CD4-positive, alpha-beta T cell treated with Interleukin-17A for 4 hours (primary cell): ENCODE data around the gene KRT4.
"Not testable (repeated sequence)": the region's sequence is repeated elsewhere in the genome, so short reads cannot be mapped to it uniquely, and the experiment has no call there.

Experiments used
- DNase-seq: peaks from one replicate; pipeline ENCODE4 v3.0.0-alpha.2; 2020; ENCODE audit warnings: mixed read lengths

KRT4 gene

GRCh38 chr12:52771505-52771904 lies 42.4 kb downstream of the KRT4 start:
- no peak for DNase-seq

GRCh38 chr12:52771088-52771487 lies 42.8 kb downstream of the KRT4 start:
- no peak for DNase-seq

DNA sequence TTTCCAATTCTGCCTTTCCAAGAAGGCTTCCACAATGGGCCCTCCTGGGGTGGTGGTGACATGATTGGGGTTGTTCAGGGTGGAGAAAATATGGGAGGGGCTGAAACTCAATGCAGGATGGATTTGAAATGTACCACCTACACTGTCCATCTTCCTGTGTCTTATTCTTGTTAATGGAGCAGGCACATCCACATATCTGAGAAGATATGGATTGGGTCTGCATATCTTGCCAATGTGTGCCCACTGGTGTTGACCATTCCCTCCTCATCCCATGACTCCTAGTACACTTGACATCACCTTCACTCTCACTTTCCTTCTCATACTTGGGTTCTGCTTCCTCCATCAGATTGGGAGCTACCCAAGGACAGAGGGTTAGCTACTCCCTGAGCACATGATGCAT lies 44.0 kb downstream of the KRT4 start:
- no peak for DNase-seq

DNA sequence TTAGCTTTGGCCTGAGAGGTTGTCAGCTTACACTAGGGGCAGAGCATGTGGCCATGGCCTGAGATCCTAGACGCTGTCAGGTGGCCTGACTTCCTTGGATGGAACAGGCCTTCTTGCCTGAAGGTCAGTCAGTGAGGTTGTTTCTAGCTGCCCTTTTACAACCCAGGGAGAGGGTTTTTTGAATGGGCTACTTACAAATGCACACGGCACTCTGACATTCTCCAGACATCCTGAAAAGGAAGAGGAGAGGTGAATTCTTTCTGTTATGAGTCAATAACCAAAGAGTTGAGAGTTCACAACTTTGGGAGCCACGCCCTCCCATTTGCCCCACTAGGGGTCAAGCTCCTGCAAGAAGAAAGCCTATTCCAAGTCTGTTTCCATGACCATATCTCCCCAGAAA lies 44.6 kb downstream of the KRT4 start:
- DNase-seq = no peak

- no peak for DNase-seq
These were observed 45.3 kb downstream of the KRT4 start for GRCh38 chr12:52768479-52769200.

DNA sequence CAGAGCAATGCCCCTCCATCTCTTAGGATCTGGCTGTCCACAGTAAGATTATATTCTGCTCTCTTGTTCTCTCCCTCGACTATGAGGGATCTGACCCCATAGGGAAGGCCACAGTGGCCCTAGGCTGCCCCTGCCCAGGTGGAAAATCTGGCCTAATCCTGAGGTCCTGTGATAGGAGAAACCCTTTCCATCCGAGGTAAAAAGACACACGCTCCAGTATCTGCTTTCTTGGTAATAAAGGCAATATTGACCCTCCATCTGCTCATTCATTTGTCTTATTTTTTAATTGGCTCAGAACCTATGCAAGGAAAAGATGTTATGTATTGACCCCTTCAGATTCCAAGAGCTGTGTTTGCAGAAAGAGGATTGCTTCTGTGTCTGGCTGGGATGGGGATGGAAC lies 46.5 kb downstream of the KRT4 start:
- DNase-seq = no peak

GRCh38 chr12:52767020-52767379 lies 46.9 kb downstream of the KRT4 start:
- no peak for DNase-seq

GRCh38 chr12:52766351-52767019 lies 47.4 kb downstream of the KRT4 start:
- DNase-seq = no peak

DNA sequence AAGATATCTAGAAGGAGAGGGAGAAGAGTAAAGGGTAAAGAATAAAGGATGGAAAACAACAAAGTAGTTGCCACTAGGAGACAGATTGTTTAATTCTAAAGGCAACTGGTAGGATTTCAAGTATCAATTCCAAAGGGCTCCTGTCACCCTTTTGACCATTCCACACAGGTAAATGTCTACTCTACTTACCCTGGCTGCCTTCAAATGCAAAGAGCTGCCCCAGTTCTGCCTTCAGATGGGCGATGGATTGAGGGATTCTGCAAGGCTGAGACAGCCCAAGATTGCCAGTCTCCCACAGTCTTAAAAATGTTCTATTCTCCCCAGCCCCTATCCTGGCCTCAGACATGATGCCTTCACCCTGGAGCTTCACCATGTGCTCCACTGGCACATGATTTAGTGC lies 48.2 kb downstream of the KRT4 start:
- no peak for DNase-seq

DNA sequence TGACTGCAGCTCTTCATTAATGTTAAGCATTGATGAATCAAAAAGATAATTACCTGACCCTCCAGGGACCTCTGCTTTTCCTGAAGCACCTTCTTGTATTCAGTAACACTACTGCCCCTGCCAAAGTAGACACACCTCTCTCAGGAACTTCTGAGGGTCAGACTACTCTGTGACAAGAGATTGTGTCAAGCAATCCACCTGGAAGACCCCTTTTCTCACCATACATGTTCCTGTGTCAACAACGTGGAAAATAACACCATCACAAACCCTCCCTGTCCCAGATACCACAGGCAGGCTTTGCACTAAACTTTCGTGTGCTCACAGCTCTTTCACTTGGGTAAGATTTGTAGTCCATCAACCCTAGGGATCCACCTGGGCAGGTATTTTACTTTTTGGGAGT lies 49.9 kb downstream of the KRT4 start:
- no peak for DNase-seq

DNA sequence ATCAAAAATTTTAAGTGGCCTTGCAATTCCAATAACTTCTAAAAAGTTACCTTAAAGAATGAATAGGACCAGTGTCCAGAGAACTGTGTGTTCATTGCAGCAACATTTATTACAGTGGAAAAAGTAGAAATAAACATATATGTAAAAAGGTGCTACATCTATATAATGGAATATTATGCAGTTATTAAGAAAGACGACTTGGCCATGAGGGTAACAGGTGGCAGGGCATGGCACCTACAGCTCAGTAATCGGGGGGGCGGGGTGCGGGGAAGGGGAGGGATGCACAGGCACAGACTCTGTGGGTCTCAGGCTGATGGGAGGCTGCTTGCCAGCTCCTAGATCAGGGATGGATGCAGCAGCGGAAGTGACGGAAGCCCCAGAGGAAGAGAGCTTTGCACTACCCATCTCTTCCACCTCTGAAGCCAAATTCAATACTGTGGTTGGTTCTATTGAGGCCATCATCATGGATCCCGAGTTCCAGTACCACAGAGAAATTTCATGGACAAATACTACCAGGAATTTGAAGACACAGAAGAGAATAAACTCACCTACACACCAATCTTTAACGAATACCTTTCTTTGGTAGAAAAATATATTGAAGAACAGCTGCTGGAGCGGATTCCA lies 50.8 kb downstream of the KRT4 start:
- no peak for DNase-seq

DNA sequence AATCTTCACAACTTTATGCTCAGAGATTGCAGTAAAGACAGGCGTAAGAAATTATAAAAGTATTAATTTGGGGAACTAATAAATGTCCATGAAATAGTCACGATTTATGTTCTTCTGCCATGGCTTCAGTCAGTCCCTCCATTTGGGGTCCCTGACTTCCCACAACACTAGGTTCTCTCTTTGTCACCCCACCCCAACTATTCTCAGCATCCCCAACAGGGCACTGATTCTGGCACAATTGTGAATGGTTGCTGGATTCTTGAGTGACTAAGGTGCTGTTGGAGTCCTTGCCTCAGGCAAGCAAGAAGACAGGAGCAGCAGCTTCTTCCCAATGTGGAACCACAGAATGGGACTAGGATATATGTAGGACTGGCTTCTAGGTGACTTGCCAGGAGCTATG lies 52.1 kb downstream of the KRT4 start:
- no peak for DNase-seq

- not testable (repeated sequence) for DNase-seq
These were observed 52.7 kb downstream of the KRT4 start for GRCh38 chr12:52761218-52761617.

DNA sequence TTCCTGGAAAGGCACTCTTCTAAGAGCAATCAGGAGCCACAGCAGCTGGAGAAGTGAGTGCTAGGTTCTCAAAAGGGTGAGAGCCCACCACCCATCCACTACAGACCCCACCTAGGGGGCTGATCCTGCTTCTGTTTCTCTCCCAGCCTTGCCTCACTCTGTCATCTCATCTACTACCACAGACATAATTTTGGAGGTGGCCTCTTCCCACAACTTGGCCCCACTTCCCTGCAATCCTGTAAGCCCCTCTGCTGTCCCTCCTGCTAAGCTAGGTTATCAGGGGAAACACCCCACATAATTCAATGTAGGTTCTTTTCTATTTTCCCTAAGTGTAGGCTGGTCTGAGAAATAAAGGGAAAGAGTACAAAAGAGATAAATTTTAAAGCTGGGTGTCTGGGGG lies 53.3 kb downstream of the KRT4 start:
- no peak for DNase-seq

DNA sequence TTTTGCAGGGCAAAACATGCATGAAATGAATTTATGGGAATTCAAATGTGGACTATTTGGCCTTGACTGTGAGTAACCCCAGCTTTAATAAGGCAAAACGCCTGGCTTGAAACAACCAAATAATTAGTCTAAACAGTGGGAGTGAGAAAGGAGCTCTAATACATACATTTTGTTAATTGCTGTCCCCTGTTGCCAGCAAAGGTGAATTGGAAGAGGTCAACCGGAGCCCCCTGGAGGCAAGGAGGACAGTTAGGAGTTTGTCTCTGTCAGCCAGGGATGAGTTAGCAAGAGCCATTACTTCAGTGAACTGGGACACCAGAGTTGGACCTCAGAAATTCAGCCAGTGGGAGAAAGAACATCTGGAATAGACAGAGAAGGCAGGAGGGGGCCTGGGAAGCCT lies 54.2 kb downstream of the KRT4 start:
- DNase-seq = no peak

DNA sequence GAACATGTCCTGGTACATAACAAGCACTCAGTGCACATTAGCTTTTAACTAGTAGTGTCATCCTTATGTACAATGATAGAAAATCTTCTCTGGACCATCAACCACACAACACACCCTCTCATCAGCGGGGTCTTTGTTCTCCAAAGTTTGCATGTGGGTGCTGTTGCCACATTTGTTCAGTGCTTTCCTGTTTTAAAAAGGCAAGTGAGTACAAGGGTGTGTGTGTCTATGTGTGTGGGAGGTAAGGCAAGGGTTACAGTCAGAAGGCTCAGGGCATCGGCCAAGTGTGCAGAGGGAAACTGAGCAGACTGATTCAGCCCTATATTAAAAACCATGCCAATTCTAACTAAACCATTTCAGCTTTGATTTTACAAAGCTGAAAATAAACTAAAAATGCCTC lies 54.7 kb downstream of the KRT4 start:
- no peak for DNase-seq

GRCh38 chr12:52757449-52758176 lies 56.3 kb downstream of the KRT4 start:
- DNase-seq = no peak
